NCI-H345 treated with DMSO at 0.1 percent for 48 hours (cell line): ENCODE data around the gene FMN1.

Source experiments
- DNase-seq: peaks from one replicate; lab custom pipeline; 2025; ENCODE audit not compliant: unreplicated experiment; lab: John Stamatoyannopoulos, UW

Gene FMN1

GRCh38 chr15:32736701-32737061, 457.8 kb downstream of the FMN1 start:
- no peak for DNase-seq

DNA sequence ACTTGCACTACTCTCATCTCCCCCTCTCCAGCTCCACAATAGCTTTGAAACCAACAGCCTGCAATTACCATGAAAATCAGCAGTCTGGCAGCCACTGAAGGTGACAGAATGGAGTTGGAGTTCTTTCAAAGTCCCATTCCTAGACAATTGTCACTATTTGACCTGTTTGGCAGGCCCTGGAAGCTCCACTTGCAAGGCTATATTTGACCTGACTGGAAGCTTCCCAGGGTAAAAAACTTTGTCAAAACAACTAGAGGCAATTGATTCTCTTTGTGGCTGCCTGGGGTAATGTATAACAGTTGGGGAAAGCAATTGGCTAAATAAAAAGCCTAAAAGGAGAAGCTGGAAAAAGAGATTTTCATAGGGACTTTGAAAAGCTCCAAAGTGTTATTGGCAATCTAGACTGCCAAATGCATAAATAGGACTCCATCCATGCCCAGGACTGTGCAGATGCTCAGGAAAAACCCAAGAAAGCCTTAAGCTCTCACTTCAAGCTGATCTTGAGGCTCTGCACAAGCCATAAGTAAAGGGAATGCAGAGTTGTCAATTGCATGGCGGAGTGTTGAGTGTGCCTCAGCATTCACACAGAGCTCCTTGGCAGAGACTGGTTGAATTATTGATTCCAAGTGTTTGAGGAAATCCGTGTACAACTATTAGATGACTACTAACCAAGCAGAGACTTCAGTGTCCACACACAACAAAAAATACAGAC, 458.4 kb downstream of the FMN1 start:
- no peak for DNase-seq

DNA sequence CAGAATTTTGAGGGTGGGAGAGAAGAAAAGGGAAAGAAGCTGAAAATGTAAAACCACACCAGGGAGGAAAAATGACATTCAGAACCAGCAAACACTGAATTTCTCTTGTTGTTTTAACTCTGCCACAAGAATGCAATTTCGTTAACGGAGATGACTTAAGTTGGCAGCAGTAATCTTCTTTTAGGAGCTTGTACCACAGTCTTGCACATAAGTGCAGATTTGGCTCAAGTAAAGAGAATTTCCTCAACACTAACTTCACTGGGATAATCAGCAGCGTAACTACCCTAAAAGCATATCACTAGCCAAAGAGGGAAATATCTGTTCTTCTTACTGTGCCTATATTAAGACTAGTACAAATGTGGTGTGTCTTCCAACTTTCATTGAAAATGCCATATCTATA, 461.2 kb downstream of the FMN1 start:
- no peak for DNase-seq

DNA sequence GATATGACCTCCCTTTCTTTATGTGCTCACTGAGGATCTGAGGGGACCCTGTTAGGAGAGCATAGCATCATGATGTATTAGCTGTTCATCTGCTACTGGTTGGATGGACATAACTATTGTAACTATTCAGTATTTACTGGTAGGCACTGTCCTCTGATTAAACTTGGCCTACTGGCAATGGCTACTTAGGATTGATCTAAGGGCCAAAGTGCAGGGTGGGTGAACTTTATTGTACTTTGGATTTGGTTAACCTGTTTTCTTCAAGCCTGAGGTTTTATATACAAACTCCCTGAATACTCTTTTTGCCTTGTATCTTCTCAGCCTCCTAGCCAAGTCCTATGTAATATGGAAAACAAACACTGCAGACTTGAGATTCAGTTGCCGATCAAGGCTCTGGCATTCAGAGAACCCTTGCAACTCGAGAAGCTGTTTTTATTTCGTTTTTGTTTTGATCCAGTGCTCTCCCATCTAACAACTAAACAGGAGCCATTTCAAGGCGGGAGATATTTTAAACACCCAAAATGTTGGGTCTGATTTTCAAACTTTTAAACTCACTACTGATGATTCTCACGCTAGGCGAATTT, 461.8 kb downstream of the FMN1 start:
- DNase-seq: no peak

- no peak for DNase-seq
Measured at GRCh38 chr15:32730677-32731654, 463.5 kb downstream of the FMN1 start.

DNA sequence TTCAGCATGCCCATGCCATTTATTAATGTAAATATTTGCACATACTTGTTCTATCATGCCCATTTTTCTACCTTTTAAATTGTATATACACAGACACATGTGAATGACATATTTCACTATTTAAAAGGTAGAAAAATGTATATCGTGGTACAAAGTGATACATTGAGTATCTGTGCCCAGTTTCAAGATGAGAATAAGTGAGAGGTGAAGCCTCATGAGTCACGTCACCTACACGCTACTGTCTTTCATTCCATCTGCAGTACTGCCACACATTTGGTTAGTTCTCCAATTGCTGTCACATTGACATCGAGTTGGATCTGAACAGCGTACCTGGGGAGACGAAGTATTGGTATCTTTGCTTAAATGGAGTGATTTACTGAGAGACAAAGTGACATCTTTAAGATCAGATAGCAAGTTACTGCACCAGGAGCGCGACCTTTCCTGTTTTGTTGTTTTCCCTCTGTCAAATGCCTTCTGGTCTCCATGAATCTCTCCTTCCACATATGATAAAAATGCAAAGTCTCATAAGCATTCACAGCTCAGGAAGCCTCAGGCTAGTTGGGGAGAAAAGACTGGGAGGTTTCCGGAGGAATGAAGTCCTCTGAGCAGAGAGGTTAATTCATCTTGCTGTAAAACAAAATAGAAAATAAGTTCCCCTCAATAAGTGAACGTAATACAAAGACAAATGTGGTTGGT, 464.7 kb downstream of the FMN1 start:
- DNase-seq: no peak

DNA sequence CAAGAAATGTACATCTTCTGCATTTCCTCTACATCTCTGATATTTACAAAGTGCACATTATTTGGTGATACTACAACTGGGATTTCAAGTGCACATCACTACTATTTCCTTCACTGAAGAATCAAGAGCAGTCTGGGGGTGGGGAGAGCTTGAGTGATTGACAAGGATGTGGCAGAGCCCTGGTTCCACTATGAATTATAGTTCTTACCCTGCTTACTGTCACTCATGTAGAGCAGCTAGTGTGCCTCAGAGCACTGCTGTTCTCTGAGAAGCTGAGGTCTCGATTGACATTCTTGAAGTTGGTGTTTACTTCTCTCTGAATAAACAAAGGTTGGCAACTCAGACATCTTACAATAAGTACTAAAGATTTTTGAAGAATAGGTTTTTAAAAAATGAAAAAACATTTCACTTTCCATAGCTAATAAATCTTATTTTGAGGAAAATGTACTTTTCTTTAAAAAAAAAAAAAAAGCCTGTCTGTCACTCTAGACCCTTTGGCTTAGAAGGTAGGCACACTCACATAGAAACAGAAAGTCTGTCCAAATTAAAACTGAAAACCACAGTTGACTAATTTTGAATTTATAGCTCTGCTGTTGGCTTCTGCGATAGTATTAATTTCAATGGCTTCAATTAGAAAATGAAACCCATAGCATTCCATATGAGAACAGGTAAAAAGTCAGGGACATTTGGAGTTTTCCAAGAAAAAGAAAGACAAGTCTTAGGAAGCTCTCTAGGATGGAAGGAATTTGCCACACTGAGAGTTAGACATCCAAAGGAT, 471.2 kb downstream of the FMN1 start:
- DNase-seq: no peak

GRCh38 chr15:32722136-32722535, 472.4 kb downstream of the FMN1 start:
- no peak for DNase-seq

DNA sequence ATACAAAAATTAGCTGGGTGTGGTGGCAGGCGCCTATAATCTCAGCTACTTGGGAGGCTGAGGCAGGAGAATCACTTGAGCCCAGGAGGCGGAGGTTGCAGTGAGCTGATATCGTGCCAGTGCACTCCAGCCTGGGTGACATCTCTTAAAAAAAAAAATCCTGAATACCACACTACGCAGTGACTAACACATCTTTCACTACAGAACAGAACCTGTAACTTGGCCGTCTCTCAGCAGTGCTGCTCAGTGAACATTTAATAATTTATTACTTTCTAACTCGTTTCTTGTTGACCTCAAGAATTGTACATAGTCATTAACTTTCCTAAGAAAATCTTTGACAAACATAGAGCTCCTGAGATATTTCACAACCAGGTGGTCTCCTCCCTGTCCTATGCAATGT, 472.9 kb downstream of the FMN1 start:
- no peak for DNase-seq

DNA sequence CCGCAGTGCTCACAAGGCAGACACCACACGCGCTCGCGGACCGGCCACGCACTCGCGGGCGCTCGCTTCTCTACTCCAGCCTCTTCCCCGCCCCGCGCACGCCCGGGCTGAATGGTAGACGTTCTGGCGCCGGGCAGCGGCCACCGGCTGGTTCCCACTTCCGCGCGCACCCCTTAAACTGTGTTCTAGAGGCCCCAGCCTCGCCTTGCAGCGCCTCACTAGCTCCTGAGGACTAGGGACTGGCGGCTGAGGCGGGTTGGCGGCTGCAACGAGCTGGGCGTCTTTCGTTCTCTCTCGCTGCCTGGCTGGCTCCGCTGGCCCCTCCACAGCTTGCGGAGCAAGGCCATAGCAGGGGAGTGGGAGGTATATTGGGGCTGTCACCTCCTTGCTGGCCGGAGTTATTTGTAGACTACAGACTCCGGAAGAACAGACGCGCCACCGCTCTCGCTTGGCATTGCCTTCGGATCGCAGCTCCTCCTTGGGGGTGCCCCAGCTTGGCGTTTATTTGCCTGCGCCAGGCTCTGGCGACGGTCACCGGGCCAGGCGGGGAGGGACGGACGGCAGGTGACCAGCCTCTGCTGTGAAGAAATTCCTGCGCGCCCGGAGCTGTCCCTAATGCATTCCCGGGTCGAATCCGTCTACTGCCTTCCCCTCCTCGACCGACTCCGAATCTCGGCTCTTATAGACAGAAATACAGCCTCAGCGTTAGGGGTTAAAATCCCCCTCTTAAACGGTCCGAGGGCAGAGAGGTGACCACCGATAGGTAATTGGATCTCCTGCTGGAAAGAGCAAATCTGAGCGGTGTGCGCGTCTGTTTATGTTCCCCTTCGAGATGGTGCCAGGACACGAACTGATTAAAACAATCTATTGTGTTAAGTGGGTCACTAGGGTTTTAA, 475.4 kb downstream of the FMN1 start:
- DNase-seq: no peak

- no peak for DNase-seq
Measured at GRCh38 chr15:32718227-32718820, 476.2 kb downstream of the FMN1 start.

DNA sequence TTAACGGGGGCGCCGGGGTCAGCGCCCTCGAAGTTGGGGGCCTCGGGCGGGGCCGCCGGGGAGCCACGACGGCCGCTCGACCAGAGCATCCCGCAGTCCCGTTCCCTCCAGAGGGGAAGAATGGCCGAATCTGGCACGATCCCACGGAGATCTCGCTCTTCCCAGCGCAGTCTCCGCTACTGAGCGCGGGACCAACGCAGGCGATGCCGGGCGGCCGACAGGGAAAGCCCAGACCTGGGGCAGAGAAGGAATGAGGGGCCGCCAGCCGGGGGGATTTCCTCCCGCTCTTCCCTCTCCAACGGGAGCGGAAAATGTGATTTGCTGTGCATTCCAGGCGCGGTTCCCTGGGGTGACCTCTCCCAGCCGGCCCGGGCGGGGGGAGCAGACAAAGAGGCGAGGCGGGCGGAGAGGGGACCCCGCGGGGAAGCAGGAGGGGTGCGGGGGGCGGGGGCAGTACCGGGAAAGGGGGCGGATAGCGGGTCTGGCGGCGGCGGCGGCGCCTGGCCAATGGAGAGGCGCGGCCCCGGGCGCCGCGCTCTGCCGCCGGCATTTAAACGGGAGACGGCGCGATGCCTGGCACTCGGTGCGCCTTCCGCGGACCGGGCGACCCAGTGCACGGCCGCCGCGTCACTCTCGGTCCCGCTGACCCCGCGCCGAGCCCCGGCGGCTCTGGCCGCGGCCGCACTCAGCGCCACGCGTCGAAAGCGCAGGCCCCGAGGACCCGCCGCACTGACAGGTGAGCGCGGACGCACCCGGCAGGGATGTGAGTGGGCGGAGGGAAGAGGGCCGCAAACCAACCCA, 476.9 kb downstream of the FMN1 start, which contains the start of gene GREM1:
Gene GREM1 (plus strand): TSS at position 579 of the 801 bp plus-strand sequence. CDS start 12,687 bp downstream, outside the sequence.
- DNase-seq: no peak

DNA sequence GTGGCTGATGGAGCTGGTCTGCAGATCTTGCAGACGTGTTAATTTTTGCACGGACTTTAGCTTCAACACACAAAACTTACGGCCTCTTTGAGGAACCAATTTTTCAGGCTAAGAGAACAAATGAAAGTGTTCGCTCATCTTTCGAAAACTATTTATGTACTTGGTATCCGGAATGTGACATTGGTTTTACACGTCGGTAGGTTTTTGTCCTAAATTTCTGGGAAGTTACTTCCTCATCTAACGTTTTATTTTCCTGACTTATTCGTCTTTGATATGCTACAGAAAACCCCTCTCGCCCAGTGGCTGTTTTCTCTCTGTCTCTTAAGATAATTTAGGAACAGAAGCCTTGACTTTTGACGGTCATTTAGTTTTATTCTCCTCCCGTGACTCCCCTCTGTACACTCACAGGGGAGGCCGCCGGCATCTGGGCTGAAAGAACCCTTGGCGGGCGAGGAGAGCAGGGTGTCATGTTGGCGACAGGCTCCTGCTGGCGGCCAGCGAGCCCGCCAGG, 477.5 kb downstream of the FMN1 start:
- no peak for DNase-seq

DNA sequence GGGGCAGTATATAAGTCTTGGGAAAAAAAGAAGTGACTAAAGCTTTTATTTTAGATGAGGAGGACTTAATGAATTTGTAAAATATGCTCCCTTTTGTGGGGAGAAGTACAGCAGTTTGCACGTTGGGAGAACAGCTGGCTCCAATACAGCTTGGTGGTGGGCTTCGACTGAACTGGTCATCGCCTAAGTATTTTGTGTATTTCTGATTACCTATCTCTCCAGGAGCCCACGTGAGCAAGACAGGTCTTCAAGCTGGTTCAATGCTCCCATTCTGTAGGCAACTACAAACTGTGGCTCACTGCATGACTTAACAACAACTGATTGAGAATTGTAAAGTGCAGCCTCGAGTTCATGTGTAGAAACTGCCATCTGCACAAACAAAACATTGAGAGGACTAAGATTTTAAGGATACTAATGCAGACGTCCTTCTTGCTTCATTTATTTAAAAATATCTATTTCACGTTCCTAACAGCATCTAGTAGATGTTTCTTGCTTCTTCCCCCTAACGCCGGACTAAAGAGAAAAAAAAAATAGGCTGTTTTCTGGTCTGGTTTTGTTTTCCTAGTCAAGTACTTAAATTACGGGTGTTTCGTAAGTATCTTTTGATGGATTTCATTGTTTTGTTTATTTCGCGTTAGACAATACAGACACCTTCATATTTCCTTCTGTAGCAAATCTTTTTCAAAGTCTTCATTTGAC, 478.1 kb downstream of the FMN1 start:
- no peak for DNase-seq
